Measurements from ENCODE around the gene TMEM51.

GRCh38 chr1:15124362-15125100 is 29.0 kb upstream of the TMEM51 start:
- no peak for TF ChIP-seq CTCF (IDR thresholded peaks at IDR 0.05; ENCODE audit: low read depth, low read length)
- no peak for TF ChIP-seq POLR2A (IDR thresholded peaks at IDR 0.05; ENCODE audit: extremely low read depth, insufficient read length)
- TF ChIP-seq MYC (IDR thresholded peaks at IDR 0.05; ENCODE audit: low read depth, low read length): no peak
